Subcutaneous adipose tissue (tissue), 4 donors: Measurements from ENCODE around the gene OR9Q1. TPM values are rescaled to one million over a fixed set of nuclear protein-coding genes. Genes with fewer than 3 reads are reported as not detected.

Experiments
- total RNA-seq, 4 donors: library from RNA; depleted of rRNA; stranded (reverse); fragments of >200 nt; gene quantifications; one replicate each; pipeline ENCODE4 v1.1.0, GENCODE V29; 2016
- TF ChIP-seq, protein P1 (sequence below): fragments of 450-650 bp; IDR thresholded peaks from one replicate; pipeline ENCODE4 v1.5.1; 2016; ENCODE audit warnings: low read depth, mild to moderate bottlenecking, control low read depth, antibody characterized with exemption, moderate library complexity

The OR9Q1 gene
- total RNA-seq, 4 donors from 2014 or later: not detected

DNA sequence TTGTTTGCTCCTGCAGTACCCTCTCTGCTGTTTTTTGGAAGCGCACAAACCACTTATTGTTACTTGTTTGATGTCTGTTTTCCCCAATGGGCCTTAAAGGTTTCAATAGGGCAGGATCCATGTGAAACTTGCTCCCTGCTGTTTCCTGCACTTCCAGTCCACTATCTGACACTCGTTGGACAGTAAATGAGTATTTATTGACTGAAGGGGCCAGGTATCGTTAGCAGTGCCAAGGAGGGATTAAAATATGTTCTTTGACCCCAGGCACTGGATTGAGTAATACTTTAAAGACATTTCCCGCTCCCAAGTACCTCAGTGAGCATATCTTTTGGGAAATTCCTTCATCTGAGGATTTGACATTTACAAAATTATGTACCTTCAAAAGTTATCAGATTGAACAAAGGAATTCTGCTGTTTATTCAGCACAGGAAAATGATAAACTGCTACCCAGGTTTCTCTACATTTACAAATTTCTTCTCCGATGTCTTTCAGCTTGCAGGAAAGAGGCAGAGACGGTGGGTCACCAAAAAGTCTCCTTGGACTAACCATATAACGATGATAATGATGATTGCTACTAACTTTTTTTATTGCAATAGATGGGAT, 141.9 kb downstream of the OR9Q1 start:
- TF ChIP-seq, protein P1, sequence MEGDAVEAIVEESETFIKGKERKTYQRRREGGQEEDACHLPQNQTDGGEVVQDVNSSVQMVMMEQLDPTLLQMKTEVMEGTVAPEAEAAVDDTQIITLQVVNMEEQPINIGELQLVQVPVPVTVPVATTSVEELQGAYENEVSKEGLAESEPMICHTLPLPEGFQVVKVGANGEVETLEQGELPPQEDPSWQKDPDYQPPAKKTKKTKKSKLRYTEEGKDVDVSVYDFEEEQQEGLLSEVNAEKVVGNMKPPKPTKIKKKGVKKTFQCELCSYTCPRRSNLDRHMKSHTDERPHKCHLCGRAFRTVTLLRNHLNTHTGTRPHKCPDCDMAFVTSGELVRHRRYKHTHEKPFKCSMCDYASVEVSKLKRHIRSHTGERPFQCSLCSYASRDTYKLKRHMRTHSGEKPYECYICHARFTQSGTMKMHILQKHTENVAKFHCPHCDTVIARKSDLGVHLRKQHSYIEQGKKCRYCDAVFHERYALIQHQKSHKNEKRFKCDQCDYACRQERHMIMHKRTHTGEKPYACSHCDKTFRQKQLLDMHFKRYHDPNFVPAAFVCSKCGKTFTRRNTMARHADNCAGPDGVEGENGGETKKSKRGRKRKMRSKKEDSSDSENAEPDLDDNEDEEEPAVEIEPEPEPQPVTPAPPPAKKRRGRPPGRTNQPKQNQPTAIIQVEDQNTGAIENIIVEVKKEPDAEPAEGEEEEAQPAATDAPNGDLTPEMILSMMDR: no peak

DNA sequence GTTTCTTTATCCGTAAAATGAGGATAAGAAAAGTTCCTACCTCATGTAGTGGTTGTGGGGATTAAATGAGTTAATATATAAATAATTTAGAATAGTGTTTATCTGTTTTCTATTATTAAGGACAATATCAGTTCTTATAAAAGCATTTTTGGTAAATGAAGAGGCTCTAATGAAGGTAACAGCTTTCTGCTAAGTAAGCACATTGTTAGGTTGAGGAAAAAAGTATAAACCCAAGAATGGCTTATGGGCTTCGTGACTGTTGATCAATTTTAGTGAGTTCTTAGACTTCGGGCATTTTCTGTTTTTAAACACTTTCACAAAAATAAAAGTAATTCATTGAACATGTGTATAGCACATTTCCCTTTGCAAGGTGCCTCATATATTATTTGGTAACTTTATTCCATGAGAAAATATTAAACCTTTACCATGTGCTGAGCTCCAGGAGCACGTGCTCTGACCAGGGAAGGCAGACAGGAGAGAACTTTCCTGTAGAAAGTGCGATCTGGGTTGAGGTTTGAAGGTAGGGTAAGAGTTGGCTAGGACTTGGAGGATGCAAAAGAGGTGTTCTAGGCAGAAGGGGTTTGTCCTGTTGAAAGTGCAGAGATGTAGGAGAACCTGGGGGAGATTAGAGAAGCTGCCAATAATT, 153.9 kb downstream of the OR9Q1 start:
- TF ChIP-seq, protein P1: no peak

DNA sequence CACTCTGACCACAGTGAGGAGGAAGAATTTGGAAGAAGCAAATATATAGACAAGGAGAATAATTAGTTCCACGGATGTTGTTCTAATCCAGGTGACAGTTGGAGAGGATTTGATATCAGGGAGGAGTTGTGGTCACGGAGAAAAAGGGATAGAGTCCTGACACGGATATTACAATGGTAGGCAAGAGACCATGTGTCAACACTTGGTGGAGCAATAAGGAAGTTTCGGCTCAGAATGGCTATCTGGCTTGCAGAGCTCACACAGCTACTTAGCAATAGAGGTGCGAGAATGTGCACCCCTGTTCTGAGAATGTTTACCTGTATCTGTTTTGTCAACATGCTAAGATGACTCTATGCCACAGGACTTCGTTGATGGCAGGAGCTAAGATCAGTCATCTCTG, 154.8 kb downstream of the OR9Q1 start:
- TF ChIP-seq, protein P1: no peak

DNA sequence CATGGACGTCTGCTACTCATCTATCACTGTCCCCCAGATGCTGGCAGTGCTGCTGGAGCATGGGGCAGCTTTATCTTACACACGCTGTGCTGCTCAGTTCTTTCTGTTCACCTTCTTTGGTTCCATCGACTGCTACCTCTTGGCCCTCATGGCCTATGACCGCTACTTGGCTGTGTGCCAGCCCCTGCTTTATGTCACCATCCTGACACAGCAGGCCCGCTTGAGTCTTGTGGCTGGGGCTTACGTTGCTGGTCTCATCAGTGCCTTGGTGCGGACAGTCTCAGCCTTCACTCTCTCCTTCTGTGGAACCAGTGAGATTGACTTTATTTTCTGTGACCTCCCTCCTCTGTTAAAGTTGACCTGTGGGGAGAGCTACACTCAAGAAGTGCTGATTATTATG, 156.0 kb downstream of the OR9Q1 start:
- TF ChIP-seq, protein P1: no peak

DNA sequence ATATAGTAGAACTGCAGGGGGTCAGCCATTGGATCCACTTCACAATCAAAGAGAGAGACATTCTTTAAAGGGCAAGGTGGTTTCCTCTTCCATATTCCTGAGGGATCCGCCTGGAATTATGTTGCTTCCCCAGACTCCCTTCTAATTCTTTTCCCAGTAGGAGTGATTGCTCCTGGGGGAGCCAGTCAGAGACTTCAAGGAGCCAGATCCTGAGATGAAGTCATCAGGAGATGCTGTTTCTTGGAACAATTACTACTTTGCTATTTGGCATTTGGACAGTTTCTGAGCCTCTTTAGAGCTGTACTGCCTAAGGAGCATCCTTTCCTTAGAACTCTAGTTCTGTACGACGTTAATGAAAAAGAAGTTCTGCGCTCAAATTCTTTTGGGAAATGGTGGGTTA, 163.3 kb downstream of the OR9Q1 start:
- TF ChIP-seq, protein P1: no peak

DNA sequence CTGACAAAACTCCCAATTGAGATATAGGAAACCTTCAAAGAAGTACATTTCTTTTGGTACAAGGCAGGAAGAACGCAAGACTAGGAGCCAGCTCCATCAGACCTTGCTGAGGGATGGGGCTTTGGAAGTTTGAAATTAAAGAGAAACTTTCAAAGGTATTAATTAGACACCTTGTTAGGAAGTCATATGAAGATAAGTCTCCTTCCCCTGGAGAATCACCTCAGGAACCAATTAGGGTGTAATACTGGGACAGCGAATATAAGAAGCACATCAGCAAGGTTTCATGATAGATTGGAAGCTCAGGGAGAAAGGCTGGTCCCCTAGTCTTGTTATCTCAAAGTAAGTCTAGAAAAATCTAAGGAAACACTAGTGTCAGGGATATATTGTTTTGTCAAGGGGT, 165.1 kb downstream of the OR9Q1 start, which contains the start of gene OR9Q2:
TSS of gene OR9Q2 (plus strand) at position 301 of the 400 bp plus-strand sequence. CDS start 1,421 bp downstream, outside the sequence.
- TF ChIP-seq, protein P1: no peak

DNA sequence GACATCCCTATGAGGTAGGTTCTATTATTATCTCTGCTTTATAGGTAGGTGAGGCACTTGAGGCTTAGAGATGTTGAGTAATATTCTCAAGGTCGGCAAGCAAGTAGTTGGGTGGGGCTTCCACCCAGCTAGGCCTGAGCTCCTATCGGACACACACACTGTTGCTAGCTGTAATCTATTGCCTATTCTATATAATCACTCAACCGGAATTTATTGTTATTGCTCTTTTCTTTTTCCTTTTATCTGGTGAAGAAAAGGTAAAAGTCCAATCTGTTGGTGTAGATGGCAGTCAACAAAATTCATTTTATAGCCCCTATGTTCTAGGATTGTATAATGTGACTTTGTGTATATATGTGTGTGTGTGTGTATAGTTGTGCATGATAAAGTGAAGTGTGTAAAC, 168.5 kb downstream of the OR9Q1 start:
- TF ChIP-seq, protein P1: no peak
